Measurements from ENCODE around the gene PDSS2. TPM values are rescaled to one million over a fixed set of nuclear protein-coding genes. Genes with fewer than 3 reads are reported as not detected.

Gene PDSS2
- total RNA-seq, 1 experiment from 2014 or later, result 17.8 TPM

- TF ChIP-seq, protein P1, sequence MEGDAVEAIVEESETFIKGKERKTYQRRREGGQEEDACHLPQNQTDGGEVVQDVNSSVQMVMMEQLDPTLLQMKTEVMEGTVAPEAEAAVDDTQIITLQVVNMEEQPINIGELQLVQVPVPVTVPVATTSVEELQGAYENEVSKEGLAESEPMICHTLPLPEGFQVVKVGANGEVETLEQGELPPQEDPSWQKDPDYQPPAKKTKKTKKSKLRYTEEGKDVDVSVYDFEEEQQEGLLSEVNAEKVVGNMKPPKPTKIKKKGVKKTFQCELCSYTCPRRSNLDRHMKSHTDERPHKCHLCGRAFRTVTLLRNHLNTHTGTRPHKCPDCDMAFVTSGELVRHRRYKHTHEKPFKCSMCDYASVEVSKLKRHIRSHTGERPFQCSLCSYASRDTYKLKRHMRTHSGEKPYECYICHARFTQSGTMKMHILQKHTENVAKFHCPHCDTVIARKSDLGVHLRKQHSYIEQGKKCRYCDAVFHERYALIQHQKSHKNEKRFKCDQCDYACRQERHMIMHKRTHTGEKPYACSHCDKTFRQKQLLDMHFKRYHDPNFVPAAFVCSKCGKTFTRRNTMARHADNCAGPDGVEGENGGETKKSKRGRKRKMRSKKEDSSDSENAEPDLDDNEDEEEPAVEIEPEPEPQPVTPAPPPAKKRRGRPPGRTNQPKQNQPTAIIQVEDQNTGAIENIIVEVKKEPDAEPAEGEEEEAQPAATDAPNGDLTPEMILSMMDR (conservative IDR thresholded peaks at IDR 0.05), result no peak
- no peak for TF ChIP-seq EZH2 (IDR thresholded peaks at IDR 0.05; ENCODE audit: low read depth)
- H3K4me2 ChIP-seq, result no peak overlapping the region
- H3K79me2 ChIP-seq (ENCODE audit: low read depth), result no peaks in the 10 kb centered on the region
- no peak for DNase-seq
- ChIA-PET POLR2A (ENCODE audit: unreplicated experiment) (no interaction called here), CTCF (no interaction called here)
- no peaks in the 10 kb centered on the region for H3K9me3 ChIP-seq (ENCODE audit: insufficient read depth, low read depth)
- H3K9me2 ChIP-seq (ENCODE audit: insufficient read depth), result no peaks in the 10 kb centered on the region
- no peaks in the 10 kb centered on the region for H4K20me1 ChIP-seq (ENCODE audit: insufficient read depth)
- no TSS peak for BruUV-seq (replicated peaks)
- H2AFZ ChIP-seq, result no peak overlapping the region
- H3F3A ChIP-seq (ENCODE audit: insufficient read depth, low read depth), result no peaks in the 10 kb centered on the region
- H3K4me3 ChIP-seq, result no peak overlapping the region
- H3K36me3 ChIP-seq (ENCODE audit: low read depth), result no peaks in the 10 kb centered on the region
- H3K4me1 ChIP-seq (replicated peaks; ENCODE audit: insufficient read depth), result no peaks in the 10 kb centered on the region
- H3K27me3 ChIP-seq (ENCODE audit: insufficient read depth, low read depth), result no peaks in the 10 kb centered on the region
- H3K27ac ChIP-seq, result no peak overlapping the region
- intact Hi-C loops (cut with micrococcal nuclease; ENCODE audit: unreplicated experiment), result no loop called here
These were observed 297.8 kb downstream of the PDSS2 start for GRCh38 chr6:107161521-107161920.

GRCh38 chr6:107156617-107157016, 302.7 kb downstream of the PDSS2 start:
- Histone ChIP-seq H3K4me2 (no peak overlapping the region), H2AFZ (no peak overlapping the region)
- CTCF ChIA-PET, result no interaction called here

DNA sequence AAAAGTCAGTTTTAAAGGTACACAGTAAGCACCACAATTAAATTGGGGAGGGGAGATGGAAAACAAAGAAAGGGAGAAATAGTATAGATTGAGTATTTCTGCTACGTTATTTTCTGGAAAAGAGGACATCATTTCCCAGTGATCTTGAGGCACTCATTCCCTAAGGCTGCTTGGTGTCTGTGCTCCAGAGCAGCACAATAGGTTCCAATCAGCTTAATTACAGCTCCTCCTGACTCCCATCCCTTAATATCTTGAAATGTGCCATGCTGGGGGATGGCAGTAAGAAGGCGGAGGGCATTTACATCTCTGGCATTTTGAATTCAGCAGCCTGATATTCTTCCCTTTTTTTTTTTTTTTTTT, 304.6 kb downstream of the PDSS2 start:
- Histone ChIP-seq H3K4me3 (no peak overlapping the region), H4K20me1 (ENCODE audit: insufficient read depth) (no peaks in the 10 kb centered on the region), H3K79me2 (ENCODE audit: low read depth) (no peaks in the 10 kb centered on the region), H3F3A (ENCODE audit: insufficient read depth, low read depth) (no peaks in the 10 kb centered on the region), H3K27me3 (ENCODE audit: insufficient read depth, low read depth) (no peaks in the 10 kb centered on the region), H3K4me1 (replicated peaks; ENCODE audit: insufficient read depth) (no peaks in the 10 kb centered on the region), H2AFZ (no peak overlapping the region), H3K4me2 (no peak overlapping the region), H3K9me2 (ENCODE audit: insufficient read depth) (no peaks in the 10 kb centered on the region), H3K36me3 (ENCODE audit: low read depth) (no peaks in the 10 kb centered on the region), H3K27ac (no peak overlapping the region), H3K9me3 (ENCODE audit: insufficient read depth, low read depth) (no peaks in the 10 kb centered on the region)
- ChIA-PET CTCF (no interaction called here), POLR2A (ENCODE audit: unreplicated experiment) (no interaction called here)
- TF ChIP-seq EZH2 (IDR thresholded peaks at IDR 0.05; ENCODE audit: low read depth), result no peak
- TF ChIP-seq, protein P1 (conservative IDR thresholded peaks at IDR 0.05), result no peak
- no TSS peak for BruUV-seq (replicated peaks)
- intact Hi-C loops (cut with micrococcal nuclease; ENCODE audit: unreplicated experiment), result no loop called here
- no peak for DNase-seq

More at GRCh38 chr6:107156617-107157016, 302.7 kb downstream of the PDSS2 start:
- no peaks in the 10 kb centered on the region for H3K4me1 ChIP-seq (replicated peaks; ENCODE audit: insufficient read depth)
- H3F3A ChIP-seq (ENCODE audit: insufficient read depth, low read depth), result no peaks in the 10 kb centered on the region
- no peaks in the 10 kb centered on the region for H3K27me3 ChIP-seq (ENCODE audit: insufficient read depth, low read depth)
- intact Hi-C loops (cut with micrococcal nuclease; ENCODE audit: unreplicated experiment), result no loop called here
- BruUV-seq (replicated peaks), result no TSS peak
- H3K4me3 ChIP-seq, result no peak overlapping the region
- POLR2A ChIA-PET (ENCODE audit: unreplicated experiment), result no interaction called here
- no peaks in the 10 kb centered on the region for H4K20me1 ChIP-seq (ENCODE audit: insufficient read depth)
- no peaks in the 10 kb centered on the region for H3K36me3 ChIP-seq (ENCODE audit: low read depth)
- no peaks in the 10 kb centered on the region for H3K79me2 ChIP-seq (ENCODE audit: low read depth)
- TF ChIP-seq EZH2 (IDR thresholded peaks at IDR 0.05; ENCODE audit: low read depth), result no peak
- TF ChIP-seq, protein P1 (conservative IDR thresholded peaks at IDR 0.05), result no peak
- DNase-seq, result no peak
- no peaks in the 10 kb centered on the region for H3K9me3 ChIP-seq (ENCODE audit: insufficient read depth, low read depth)
- no peak overlapping the region for H3K27ac ChIP-seq
- no peaks in the 10 kb centered on the region for H3K9me2 ChIP-seq (ENCODE audit: insufficient read depth)
